AG04449 (cell line): ENCODE data around the gene SLC8B1.

Source experiments
- CTCF ChIA-PET: fragments of 350-600 bp; formaldehyde crosslinking; extraction: SDS; loops from one replicate; lab custom pipeline; 2021; ENCODE audit warnings: antibody characterized with exemption; lab: Yijun Ruan, JAX
- POLR2A ChIA-PET: fragments of 400-600, 350-600 bp; formaldehyde crosslinking; extraction: SDS; loops from one replicate; lab custom pipeline; 2020; ENCODE audit warnings: antibody characterized with exemption, inconsistent platforms; lab: Yijun Ruan, JAX
- DNase-seq: peaks from one replicate; pipeline ENCODE4 v3.0.0-alpha.2; 2010; ENCODE audit warnings: low read depth, low spot score
- H3K4me3 ChIP-seq: 2 replicates; pipeline ENCODE4 v1.5.1; 2011; ENCODE audit warnings: low read depth, mild to moderate bottlenecking, control low read depth, low read length
- TF ChIP-seq, protein P1 (sequence below): IDR thresholded peaks from one replicate; pipeline ENCODE4 v1.5.1; 2011; ENCODE audit warnings: mild to moderate bottlenecking, moderate library complexity, low read length, control low read depth, inconsistent platforms; ENCODE audit not compliant: insufficient read depth; ENCODE audit errors: missing control alignments

Gene SLC8B1

DNA sequence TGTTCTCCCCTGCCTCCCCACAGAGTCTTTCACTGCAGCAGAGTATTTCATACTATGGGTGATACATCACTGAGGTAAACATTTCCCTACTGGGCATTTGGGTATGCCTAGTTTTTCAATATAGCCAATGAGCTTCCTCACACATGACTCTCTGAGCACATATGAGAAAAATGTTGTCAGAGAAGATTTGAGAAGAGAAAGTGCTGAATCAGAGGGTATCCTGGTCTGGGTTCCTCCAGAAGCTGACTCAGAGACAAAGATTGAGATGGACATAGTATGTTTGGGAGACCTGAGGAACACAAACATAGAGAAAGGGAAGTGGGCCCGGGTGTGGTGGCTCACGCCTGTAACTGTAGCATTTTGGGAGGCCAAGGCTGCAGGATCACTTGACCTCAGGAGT is 12.6 kb downstream of the SLC8B1 start:
- H3K4me3 ChIP-seq: no peak overlapping the region
- TF ChIP-seq, protein P1, sequence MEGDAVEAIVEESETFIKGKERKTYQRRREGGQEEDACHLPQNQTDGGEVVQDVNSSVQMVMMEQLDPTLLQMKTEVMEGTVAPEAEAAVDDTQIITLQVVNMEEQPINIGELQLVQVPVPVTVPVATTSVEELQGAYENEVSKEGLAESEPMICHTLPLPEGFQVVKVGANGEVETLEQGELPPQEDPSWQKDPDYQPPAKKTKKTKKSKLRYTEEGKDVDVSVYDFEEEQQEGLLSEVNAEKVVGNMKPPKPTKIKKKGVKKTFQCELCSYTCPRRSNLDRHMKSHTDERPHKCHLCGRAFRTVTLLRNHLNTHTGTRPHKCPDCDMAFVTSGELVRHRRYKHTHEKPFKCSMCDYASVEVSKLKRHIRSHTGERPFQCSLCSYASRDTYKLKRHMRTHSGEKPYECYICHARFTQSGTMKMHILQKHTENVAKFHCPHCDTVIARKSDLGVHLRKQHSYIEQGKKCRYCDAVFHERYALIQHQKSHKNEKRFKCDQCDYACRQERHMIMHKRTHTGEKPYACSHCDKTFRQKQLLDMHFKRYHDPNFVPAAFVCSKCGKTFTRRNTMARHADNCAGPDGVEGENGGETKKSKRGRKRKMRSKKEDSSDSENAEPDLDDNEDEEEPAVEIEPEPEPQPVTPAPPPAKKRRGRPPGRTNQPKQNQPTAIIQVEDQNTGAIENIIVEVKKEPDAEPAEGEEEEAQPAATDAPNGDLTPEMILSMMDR: no peak
- POLR2A ChIA-PET: interaction anchor here (0.8 kb wide), 1 partner anchor 13 kb away, joined by 3 read pairs; the partner anchor contains the start of gene SLC8B1
- DNase-seq: peak; percentile 54
- CTCF ChIA-PET: interaction anchor here (0.9 to 4.7 kb wide), 5 partner anchors 10 to 125 kb away, joined by 3 to 36 read pairs (median 4); no protein-coding TSS in a partner anchor

DNA sequence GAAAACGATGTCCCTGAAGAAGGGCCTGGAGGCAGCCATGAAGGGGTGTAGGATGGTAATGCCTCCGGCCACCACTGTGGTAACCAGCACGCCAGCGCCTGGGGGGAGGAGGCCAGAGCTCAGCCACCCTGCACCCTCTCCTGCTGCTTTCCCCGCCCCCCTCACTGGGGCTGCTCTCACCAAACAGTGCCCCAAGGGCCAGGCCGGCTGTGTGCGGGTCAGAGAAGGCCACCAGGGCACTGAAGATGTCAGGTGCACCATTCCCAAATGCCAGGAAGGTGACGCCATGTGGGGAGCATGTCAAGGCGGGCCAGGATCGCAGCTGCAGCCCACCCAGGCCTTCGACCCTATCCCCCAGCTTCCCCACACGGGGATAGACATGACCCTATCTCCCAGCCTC is 14.5 kb downstream of the SLC8B1 start:
- DNase-seq: no peak
- CTCF ChIA-PET: interaction anchor here (1.6 to 4.7 kb wide), 2 partner anchors 9 to 105 kb away, joined by 7 to 36 read pairs; no protein-coding TSS in a partner anchor

DNA sequence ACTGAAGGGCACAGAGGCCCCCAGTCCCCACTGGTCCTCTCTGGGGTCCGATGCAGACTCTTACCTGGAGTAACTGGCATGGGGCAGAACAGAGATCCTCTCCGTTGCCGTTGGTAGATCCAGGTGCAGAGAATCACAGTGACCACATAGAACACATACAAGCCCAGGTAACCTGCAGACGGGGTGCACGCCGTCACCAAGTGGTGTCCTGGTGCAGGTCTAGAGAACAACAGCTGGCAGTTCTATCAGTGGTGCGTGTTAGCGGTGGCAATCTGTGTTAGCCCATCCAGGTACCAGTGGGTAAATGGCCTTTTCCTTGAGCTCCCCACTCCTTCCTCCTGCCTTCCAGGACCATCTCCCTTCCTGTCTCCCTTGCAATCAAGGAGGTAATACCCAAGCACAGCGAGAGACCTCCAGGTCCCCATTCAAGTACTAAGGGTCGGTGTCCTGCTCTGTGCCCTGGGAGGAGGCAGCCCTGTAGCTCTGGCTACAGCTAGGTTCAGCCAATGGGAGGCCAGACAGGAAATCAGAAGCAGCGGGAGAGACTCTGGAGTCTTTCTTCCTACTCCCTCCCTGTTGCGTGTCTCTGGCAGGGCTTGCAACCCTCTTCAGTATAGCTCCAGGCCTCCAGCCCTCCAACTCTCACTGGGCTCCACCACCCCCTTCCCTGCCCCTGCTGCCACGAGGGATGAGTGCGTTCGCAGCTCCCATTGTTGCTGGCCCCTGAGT is 15.8 kb downstream of the SLC8B1 start:
- TF ChIP-seq, protein P1: no peak
- ChIA-PET POLR2A (no interaction called here), CTCF (interaction anchor here (1.6 to 4.7 kb wide), 2 partner anchors 8 to 106 kb away, joined by 7 to 36 read pairs; no protein-coding TSS in a partner anchor)
- DNase-seq: no peak
- H3K4me3 ChIP-seq: no peak overlapping the region

More for the DNA sequence above, 14.5 kb downstream of the SLC8B1 start:
- POLR2A ChIA-PET: no interaction called here
- no peak overlapping the region for H3K4me3 ChIP-seq
- TF ChIP-seq, protein P1: no peak

DNA sequence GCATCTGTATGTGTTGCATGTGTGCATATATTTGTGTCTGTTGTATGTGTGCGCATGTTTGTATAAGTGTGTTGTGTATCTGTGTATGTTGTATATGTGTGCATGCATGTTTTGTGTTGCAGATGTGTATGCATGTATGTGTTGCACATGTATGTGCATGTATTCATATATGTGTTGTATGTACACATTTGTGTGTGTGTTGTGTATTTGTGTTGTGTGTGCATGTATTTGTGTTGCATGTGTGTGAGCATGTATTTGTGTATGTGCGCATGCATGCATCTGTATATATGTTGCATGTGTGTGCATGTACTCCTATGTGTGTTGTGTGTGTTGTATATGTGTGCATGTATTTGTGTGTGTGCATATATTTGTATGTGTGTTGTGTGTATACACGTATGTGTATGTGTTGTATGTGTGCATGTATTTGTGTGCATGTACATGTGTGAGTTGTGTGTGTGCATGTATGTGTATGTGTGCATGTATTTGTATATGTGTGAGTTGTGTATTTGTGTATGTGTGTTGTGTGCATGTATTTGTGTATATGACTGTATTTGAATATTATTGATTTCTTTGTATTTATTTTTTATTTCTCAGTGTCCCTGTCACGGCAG is 16.8 kb downstream of the SLC8B1 start:
- H3K4me3 ChIP-seq: no peak overlapping the region
- POLR2A ChIA-PET: no interaction called here
- CTCF ChIA-PET: no interaction called here
- TF ChIP-seq, protein P1: no peak
- no peak for DNase-seq

DNA sequence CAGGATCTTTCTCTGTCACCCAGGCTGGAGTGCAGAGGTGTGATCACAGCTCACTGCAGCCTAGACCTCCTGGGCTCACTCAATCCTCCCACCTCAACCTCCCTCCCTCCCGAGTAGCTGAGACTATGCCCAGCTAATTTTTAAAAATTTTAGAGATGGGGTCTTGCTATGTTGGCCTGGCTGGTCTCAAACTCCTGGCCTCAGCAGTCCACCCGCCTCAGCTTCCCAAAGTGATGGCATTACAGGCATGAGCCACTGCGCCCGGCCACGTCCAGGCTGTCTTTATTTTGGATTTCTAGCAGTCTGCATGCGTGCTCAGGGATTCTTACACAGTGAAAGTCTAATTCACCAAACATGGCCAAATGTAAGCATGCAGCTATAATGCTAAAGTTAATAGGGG is 17.8 kb downstream of the SLC8B1 start:
- POLR2A ChIA-PET: no interaction called here
- TF ChIP-seq, protein P1: no peak
- H3K4me3 ChIP-seq: no peak overlapping the region
- CTCF ChIA-PET: interaction anchor here (1.3 kb wide), 1 partner anchor 10 kb away, joined by 4 read pairs; no protein-coding TSS in a partner anchor
- DNase-seq: no peak

DNA sequence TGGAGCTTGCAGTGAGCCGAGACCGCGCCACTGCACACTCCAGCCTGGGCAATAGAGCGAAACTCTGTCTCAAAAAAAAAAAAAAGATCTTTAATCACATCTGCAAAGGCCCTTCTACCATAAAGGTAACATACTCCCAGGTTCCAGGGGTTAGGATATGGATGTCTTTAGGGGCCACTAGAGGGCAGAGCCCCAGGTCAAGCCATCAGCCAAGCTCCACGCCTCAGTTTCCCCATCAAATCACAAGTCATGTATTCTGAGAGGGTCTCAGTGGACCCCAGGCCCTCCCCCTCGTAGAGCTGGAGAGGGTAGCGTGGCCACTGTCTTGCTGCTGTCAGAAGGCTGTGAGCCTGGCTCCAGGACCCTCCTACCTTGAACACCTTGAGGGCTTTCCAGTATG is 18.8 kb downstream of the SLC8B1 start:
- no peak for DNase-seq
- TF ChIP-seq, protein P1: no peak
- POLR2A ChIA-PET: no interaction called here
- CTCF ChIA-PET: interaction anchor here (1.2 to 1.3 kb wide), 2 partner anchors 9 to 91 kb away, joined by 3 to 4 read pairs; no protein-coding TSS in a partner anchor
- no peak overlapping the region for H3K4me3 ChIP-seq
